ENCODE results near the gene PRDX5. TPM values are rescaled to one million over a fixed set of nuclear protein-coding genes. Genes with fewer than 3 reads are reported as not detected.

PRDX5 gene
- total and polyA plus RNA-seq, 10 of the 15 experiments (the other 5 are each of a cell fraction or from before 2014, with no cell fraction given) = 95.7 to 406 (median 240) TPM

- TF ChIP-seq CTCF (IDR thresholded peaks at IDR 0.05 in 2 of 3, conservative IDR thresholded peaks at IDR 0.05 in 1 of 3; ENCODE audit: control insufficient read depth in 2 of 3, extremely low read depth in 1 of 3, insufficient read depth in 1 of 3, low read depth in 3 of 3, low read length in 3 of 3) = peak; percentile 67 to 95 (median 79)
- no peak for TF ChIP-seq ESRRA (IDR thresholded peaks at IDR 0.05; ENCODE audit: low read length)
- no peak for TF ChIP-seq POLR2AphosphoS5 (IDR thresholded peaks at IDR 0.05; ENCODE audit: low read length)
- no peak for TF ChIP-seq ZBTB40 (IDR thresholded peaks at IDR 0.05; ENCODE audit: borderline replicate concordance)
- TF ChIP-seq, protein P1, sequence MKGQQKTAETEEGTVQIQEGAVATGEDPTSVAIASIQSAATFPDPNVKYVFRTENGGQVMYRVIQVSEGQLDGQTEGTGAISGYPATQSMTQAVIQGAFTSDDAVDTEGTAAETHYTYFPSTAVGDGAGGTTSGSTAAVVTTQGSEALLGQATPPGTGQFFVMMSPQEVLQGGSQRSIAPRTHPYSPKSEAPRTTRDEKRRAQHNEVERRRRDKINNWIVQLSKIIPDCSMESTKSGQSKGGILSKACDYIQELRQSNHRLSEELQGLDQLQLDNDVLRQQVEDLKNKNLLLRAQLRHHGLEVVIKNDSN (IDR thresholded peaks at IDR 0.05; ENCODE audit: borderline replicate concordance, extremely low read length, insufficient read depth, low read depth, low read length) = no peak
- 0 out of 2 replicates have a peak, but pooled peaks have one; percentile 68 for TF ChIP-seq ZNF207 (IDR thresholded peaks at IDR 0.05; ENCODE audit: borderline replicate concordance)
- TF ChIP-seq TARDBP (IDR thresholded peaks at IDR 0.05; ENCODE audit: borderline replicate concordance) = no peak
- no peak for TF ChIP-seq FOXM1 (IDR thresholded peaks at IDR 0.05; ENCODE audit: low read depth, low read length)
- TF ChIP-seq, protein P2, sequence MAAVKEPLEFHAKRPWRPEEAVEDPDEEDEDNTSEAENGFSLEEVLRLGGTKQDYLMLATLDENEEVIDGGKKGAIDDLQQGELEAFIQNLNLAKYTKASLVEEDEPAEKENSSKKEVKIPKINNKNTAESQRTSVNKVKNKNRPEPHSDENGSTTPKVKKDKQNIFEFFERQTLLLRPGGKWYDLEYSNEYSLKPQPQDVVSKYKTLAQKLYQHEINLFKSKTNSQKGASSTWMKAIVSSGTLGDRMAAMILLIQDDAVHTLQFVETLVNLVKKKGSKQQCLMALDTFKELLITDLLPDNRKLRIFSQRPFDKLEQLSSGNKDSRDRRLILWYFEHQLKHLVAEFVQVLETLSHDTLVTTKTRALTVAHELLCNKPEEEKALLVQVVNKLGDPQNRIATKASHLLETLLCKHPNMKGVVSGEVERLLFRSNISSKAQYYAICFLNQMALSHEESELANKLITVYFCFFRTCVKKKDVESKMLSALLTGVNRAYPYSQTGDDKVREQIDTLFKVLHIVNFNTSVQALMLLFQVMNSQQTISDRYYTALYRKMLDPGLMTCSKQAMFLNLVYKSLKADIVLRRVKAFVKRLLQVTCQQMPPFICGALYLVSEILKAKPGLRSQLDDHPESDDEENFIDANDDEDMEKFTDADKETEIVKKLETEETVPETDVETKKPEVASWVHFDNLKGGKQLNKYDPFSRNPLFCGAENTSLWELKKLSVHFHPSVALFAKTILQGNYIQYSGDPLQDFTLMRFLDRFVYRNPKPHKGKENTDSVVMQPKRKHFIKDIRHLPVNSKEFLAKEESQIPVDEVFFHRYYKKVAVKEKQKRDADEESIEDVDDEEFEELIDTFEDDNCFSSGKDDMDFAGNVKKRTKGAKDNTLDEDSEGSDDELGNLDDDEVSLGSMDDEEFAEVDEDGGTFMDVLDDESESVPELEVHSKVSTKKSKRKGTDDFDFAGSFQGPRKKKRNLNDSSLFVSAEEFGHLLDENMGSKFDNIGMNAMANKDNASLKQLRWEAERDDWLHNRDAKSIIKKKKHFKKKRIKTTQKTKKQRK (IDR thresholded peaks at IDR 0.05; ENCODE audit: low read depth, low read length) = no peak
- no peak for TF ChIP-seq HDAC6 (IDR thresholded peaks at IDR 0.05; ENCODE audit: unreplicated experiment)
- TF ChIP-seq, protein P3, sequence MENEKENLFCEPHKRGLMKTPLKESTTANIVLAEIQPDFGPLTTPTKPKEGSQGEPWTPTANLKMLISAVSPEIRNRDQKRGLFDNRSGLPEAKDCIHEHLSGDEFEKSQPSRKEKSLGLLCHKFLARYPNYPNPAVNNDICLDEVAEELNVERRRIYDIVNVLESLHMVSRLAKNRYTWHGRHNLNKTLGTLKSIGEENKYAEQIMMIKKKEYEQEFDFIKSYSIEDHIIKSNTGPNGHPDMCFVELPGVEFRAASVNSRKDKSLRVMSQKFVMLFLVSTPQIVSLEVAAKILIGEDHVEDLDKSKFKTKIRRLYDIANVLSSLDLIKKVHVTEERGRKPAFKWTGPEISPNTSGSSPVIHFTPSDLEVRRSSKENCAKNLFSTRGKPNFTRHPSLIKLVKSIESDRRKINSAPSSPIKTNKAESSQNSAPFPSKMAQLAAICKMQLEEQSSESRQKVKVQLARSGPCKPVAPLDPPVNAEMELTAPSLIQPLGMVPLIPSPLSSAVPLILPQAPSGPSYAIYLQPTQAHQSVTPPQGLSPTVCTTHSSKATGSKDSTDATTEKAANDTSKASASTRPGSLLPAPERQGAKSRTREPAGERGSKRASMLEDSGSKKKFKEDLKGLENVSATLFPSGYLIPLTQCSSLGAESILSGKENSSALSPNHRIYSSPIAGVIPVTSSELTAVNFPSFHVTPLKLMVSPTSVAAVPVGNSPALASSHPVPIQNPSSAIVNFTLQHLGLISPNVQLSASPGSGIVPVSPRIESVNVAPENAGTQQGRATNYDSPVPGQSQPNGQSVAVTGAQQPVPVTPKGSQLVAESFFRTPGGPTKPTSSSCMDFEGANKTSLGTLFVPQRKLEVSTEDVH (IDR thresholded peaks at IDR 0.05; ENCODE audit: low read depth, partially characterized antibody) = no peak
- 0 out of 2 replicates have a peak, but pooled peaks have one; percentile 19 for TF ChIP-seq CREB1 (IDR thresholded peaks at IDR 0.05; ENCODE audit: low read depth)
- TF ChIP-seq CHD1 (IDR thresholded peaks at IDR 0.05; ENCODE audit: low read depth, low read length) = no peak
These were observed 37.4 kb downstream of the PRDX5 start (continued) for GRCh38 chr11:64355078-64355940.

Measured in GM12878 (cell line).